IPS-18c (cell line): Measurements from ENCODE around the gene RNF220.

ENCODE experiments used
- H3K4me3 ChIP-seq: 2 replicates; pipeline ENCODE4 v1.7.0; 2013; ENCODE audit warnings: low read depth, mild to moderate bottlenecking, low read length, moderate library complexity; ENCODE audit not compliant: insufficient read depth
- H3K9me3 ChIP-seq: one replicate; pipeline ENCODE4 v1.6.1; 2013; ENCODE audit warnings: mild to moderate bottlenecking, low read length, moderate library complexity; ENCODE audit not compliant: control insufficient read depth, insufficient read depth

RNF220 gene

DNA sequence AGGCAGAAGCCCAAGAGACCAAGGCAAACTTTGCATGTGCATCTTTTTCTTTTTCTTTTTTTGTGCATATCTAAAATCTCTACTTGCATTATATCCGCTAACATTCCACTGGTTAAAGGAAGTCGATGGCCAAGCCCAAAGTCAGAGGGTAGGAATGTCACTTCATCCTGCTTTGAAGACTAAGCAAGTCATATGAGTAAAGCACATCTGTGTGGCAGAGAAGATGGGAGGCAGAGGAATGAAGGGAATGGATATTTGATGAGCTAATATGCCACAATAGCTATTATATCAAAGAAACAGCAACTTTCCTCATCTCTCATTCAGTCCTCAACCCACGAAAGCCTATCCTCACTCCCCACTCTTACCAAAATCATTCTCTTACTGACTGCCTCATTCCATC, 59.3 kb downstream of the RNF220 start:
- Histone ChIP-seq H3K4me3 (no peak overlapping the region), H3K9me3 (no peaks in the 10 kb centered on the region)

DNA sequence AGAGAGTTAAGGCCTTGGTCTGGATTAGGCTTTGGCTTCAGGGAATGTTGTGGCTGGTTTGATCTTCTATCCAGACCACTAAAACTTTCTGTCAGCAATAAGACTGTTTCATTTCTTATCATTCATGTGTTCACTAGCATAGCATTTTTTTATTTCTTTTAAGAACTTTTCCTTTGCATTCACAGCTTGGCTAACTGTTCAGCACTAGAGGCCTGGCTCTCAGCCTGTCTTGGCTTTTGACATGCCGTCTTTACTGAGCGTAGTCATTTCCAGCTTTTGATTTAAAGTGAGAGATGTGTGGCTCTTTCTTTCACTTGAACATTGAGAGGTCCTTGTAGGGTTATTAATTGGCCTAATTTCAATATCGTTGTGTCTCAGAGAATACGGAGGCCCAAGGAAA, 62.5 kb downstream of the RNF220 start:
- Histone ChIP-seq H3K9me3 (no peaks in the 10 kb centered on the region), H3K4me3 (no peak overlapping the region)

DNA sequence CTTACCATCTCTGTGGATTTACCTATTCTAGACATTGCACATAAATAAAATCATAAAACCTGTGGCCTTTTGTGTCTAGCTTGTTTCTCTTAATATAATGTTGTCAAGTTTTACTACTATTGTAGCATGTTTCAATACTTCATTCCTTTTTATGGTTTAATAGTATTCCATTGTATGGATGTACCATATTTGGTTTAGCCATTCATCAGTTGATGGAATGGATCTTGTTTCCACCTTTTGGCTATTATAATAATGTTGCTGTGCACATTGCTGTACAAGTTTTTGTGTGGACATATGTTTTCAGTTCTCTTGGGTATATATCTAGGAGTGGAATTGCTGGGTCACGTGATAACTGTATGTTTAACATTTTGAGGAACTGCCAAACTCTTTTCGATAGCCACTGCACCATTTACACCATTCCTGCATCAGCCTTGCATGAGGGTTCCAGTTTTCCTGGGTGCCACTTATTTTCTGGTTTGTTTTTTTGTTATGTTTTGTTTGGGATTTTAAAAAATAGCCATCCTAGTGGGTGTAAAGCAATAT, 66.9 kb downstream of the RNF220 start:
- H3K9me3 ChIP-seq = no peaks in the 10 kb centered on the region
- no peak overlapping the region for H3K4me3 ChIP-seq

DNA sequence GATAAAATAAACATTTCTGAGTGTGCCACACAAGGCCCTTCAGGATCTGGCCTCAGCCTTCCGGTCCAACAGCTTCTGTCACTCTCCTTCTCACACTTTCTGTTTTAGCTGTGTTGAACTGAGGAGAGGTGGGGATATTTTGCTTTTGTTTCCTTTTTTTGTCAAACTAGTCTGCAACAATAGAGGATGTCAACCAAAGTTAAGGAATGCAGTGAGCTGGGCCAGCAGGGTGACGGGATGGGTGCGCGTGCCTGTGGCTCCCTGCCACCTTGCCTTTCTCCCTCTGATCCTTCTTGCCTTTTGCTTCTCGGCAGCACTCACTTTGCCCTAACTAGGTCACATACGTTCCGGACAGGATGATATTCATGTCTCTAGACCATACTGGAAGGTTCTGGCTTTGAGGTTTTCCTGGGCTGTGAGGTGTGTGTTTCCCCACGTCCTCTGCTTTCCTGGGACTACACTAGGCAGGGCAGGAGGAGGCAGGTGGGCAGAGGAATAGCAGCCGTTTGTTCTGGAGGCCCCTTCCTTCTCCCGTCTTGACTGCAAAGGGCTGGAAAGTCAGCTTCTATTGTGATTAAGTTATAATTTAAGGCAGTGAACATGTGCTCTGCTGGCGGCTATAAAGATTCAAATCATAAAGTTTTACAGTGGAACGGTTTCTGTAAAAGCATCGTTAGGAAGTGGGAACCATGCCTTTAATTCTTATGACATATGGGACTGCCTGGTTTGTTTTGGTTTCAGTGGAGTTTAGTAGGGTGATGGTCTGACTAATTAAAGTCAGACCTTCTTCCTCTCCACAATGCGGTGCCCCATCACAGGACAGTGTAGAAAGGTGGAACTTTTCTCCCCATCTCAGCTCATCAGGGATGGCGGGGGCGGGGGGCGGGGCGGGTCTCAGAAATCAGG, 67.8 kb downstream of the RNF220 start:
- no peaks in the 10 kb centered on the region for H3K9me3 ChIP-seq
- no peak overlapping the region for H3K4me3 ChIP-seq

DNA sequence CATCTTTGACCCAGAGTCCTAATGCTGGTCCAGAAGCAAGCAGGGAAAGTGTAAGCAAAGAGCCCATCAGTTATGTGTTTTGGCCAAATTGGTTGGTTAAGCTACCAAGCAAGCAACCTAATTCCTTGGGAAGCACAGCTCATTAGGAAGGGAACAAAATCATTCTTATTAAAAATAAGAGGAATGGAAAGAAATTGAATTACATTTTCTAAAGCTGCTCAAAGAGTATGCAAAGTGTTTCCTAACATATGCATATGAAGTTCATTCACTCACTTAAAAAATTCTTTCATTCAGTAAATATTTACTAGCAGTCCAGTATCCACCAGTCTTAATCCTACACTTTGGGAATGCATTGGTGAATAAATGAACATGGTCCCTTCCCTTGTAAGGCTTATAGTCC, 71.8 kb downstream of the RNF220 start:
- Histone ChIP-seq H3K4me3 (no peak overlapping the region), H3K9me3 (no peaks in the 10 kb centered on the region)

DNA sequence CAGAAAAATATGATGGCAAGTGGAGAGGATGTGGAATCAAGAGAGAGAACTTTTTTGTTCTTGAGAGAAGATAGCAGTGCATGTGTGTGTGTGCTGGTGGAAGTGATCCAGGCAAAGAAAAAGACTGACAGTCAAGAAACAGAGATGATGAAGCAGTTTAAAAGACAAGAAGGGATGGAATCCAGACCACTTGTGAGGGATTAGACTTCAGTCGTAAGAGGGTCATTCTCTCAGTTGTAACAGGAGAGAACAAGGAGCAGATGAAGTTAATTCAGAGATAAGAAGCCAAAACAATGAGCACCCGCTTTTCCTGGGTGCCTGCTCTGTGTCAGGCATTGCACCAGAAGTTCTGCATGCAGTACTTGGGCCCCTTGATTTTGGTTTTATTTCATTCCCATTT, 76.6 kb downstream of the RNF220 start:
- H3K9me3 ChIP-seq = no peaks in the 10 kb centered on the region
- no peak overlapping the region for H3K4me3 ChIP-seq

DNA sequence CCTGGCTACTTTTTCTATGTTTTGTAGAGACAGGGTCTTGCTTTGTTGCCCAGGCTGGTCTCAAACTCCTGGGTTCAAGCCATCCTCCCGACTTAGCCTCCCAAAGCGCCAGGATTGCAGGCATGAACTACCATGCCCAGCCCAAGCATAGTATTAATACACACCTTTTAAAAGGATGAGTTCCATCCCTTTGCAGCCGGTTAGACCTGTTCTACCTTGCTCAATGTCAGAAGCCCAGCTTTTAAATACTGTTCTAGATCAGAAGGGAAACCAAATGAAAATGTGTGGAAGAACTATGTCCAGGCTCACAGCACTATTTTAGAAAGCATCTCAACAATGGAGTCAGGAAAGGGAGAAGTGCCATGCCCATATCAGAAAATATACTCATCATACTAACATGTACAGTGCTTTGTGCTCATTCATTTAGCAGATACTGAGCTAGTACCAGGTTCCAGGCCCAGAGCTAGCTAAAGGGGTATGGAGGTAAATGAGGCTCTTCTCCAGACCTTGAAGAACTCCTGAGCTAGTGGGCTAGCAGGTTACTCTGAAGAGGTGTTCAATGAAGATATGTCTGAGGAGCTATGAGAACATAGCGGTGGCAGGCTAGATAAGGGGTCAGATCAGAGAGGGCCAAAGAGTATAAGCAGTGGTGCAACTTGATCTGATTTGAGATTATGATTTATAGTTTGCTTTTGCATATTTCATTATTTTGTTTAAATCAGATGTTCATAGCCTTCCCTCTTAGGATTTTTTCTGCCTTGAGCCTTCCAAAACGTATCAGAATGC, 78.2 kb downstream of the RNF220 start:
- Histone ChIP-seq H3K9me3 (no peaks in the 10 kb centered on the region), H3K4me3 (no peak overlapping the region)

DNA sequence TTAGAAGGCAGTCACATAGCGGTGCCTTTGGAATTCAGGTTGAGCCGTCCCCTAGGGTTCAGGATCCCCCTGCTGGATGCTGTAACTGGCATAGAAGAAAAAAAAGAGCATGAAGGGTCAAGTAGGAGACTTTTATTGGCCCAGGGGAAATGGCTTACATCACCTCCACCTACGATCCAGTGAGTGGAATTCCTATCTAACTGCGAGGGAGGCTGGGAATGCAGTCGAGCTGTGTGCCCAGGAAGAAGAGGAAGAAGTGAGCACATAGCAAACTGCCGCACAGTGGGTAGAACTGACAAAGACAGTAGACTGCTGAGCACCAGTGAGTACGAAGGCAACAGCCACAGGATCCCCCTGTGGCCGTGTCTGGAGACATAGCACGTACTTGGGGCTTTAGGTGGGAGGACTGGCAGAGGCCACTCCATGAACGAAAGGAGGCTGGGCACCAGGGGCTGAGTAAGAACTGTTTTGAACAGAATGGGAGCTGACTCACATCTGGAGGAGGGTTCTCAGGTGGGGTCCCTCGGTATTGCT, 79.2 kb downstream of the RNF220 start:
- H3K4me3 ChIP-seq = no peak overlapping the region
- no peaks in the 10 kb centered on the region for H3K9me3 ChIP-seq

DNA sequence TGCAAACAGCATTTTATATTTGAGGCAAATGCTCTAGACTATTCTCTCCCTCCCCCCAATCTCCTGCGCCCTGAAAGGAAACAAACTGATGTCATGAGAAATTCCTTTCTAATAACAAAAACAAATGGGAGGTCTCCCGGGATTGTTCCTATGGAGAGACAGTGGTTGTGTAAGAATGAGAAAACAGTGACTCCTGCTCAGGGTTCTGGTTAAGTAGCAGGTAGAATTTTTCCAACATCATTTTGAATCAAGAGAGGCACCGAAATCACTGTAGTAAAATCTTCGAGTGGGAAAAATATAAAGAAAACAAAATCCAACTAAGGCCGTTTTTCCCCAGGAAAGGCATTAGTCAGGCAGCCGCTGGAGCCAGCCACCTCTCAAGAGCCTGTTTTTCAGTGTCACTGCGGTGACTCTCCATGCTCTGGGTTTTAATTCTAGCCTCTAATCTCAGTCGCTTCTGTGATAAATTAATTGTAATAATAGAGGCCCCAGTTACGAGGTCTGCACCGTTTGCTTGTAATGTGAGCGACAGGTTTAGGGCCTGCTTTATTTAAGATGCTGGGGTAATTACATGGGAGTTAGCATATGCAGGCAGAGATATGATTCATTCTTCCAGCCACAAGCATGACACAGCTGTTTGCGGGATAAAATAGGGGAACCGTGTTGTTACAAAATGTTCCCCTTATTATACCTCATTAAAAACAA, 80.3 kb downstream of the RNF220 start:
- Histone ChIP-seq H3K9me3 (no peaks in the 10 kb centered on the region), H3K4me3 (no peak overlapping the region)

DNA sequence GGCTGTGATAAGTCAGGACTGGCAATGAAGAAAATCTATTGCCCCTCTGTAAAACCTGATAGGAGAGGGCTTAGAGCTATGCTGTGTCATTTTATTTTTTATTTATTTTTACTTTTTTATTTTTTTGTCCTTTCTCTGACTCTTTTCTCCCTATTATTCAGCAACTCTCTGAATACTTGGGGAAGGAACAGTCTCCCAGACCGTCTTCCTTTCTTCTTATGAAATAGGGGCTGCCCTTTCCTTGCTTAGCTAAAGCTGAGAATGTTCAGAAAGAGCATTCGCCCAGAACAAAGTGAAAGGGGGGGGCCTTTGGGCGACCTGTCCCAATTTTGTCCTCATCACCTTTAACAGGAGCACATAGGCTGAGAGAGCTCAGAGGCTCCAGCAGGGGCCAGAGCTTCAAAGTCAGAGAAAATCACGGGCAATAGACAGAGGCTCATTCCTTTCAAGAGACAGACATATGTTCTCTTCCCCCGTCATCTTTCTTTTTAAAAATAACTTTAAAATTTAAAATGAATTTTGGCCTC, 80.9 kb downstream of the RNF220 start:
- Histone ChIP-seq H3K9me3 (no peaks in the 10 kb centered on the region), H3K4me3 (no peak overlapping the region)

DNA sequence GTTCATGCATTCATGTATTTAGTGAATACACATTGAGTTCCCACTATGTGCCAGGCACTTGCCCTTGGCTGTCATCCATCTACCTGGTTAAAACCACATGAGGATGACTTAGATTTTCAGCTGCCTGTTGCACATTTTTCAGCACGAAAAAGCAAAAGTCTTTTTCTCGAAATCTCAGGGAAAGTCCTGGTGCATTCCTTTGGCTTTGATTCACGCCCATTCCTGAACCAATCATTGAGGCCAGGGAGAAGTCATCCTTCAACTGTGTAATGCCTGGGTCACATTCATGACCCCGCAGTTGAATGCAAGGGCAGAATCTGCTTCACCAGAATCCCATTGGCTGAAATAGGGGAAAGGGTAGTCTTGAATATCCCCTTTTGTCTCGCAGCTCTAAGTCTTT, 84.4 kb downstream of the RNF220 start:
- Histone ChIP-seq H3K9me3 (no peaks in the 10 kb centered on the region), H3K4me3 (no peak overlapping the region)

DNA sequence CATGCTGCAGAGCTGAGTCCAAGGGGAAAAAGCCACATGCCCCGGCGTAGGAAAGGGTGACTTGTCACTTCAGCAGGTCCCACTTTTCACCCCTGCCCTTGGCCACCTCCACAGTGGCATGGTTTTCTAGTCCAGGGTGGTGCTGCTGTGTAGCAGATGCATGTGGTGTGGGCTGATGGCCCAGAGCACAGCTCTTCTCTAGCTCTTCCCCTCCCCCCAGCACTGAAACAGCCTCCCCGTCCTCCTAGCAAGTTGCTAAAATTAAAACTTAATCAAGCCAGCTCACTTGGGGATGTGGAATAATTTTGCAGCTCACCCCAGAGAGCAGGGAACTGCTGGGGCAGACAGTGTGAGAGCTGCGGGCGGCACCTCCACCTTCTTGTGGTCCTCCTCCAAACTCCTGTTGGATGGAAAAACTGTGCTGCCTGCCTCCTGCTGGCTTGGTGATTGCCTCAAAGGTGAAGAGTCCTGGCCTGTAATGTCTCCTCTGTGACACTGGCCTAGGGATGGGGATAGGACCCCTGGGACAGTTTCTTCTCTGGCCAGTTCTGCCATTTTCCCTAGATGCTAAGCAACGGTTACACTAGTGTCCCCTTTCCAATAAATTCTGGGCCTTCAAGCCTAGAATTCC, 91.6 kb downstream of the RNF220 start:
- Histone ChIP-seq H3K9me3 (no peaks in the 10 kb centered on the region), H3K4me3 (no peak overlapping the region)

DNA sequence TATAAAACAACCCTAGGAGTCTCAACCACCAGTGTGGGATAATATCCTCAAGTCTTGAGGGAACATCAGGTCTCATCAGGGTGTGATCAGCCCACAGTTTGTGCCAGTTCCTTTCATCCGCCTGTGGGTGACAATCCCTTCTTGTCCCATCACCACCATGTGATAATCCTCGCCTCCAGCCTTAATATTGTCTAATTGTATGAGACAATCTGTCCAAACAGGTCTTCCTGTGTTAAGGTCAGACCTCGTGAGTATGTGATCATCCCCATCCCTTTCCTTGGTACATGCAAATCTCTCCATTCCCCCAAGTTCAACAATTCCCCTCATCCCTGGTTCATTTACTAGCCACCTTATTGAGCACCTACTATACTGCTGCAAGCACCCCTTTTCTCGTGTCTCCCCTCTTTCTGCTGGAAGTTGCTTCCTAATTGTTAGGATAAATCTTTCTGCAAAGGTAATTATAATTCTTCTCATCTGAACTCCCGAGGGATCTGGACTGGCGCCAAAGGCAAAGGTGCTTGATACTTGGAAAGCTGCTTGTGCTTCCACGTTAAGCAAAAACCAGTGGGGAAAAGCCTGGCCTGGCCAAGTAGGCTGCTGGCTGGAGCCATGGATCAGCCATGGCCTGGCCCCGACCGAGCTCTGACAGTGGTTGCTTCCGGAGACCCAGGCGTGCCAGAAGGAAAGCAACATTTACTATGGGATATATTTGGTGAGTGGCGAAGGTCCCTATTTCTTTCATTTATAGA, 92.5 kb downstream of the RNF220 start:
- Histone ChIP-seq H3K4me3 (no peak overlapping the region), H3K9me3 (no peaks in the 10 kb centered on the region)

DNA sequence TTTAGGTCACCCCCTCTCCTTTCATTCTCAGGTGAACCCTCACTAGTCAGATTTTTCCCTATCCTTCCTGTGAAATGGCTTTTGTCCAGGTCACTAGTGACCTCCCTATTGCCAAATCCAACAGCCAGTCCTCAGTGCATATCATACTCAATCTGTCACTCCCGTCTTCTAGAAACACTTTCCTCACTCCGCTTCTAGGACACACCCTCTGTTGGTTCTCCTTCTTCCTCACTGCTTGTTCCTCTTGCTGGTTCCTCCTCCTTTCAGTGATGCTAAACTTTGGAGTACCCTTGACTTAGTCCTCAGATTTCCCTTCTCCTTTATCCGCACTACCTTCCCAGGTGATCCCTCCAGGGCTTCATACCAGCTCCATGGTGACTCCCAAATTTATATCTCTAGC, 94.3 kb downstream of the RNF220 start:
- Histone ChIP-seq H3K9me3 (no peaks in the 10 kb centered on the region), H3K4me3 (no peak overlapping the region)

DNA sequence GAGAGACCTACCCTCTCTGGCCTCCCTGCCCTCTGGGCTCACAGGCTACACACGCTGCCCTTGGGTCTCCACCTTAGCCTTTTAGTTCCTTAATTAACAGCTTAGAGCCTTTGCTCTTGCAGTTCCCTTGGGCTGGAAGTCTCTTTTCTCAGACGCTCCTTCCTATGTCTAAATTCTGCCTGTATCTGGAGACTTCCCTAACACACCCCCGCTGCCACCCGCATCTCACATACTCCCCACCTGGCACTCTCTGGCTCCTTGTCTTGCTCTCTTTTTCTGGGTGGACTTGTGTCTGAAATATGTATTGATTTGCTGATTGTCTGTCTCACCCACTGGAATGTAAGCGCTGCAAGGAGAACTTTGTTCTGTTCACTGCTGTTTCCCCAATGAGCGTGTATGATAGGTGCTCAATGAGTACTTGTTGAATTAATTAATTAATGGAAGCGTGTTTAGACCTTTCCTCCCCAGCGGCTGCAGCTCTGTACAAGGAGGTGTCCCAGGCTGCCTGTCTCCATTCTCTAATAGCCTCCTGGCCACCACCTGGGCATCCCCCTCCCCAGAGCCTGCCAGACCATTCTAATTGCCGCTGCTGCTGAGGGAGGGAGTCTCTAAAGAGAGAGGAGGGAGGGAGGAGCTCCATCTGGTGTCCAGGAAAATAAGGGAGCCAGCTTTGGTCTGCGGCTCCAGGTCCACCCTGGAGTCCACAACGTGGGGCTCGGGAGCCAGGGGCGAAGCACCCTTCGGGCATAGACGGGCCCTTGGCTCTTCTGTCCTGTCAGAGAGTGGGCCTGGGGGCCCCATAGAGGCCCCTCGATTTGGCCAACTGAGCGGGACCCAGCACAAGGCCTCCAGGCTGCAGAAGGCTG, 95.4 kb downstream of the RNF220 start:
- Histone ChIP-seq H3K9me3 (no peaks in the 10 kb centered on the region), H3K4me3 (peak overlapping the region; percentile 36; the same call in 1 of the 2 replicates)
